Measurements from ENCODE around the gene KCMF1. TPM values are rescaled to one million over a fixed set of nuclear protein-coding genes. Genes with fewer than 3 reads are reported as not detected.

The KCMF1 gene
- total RNA-seq, 2 experiments from 2014 or later: 101 to 111 TPM

- H3K27me3 Mint-ChIP-seq: no peaks in the 10 kb centered on the region
- no peak overlapping the region for H3K4me3 Mint-ChIP-seq
- no peak for DNase-seq
- H3K36me3 Mint-ChIP-seq: peaks cover 19% of the 10 kb centered on the region
- peaks cover 56% of the 10 kb centered on the region for H3K4me1 Mint-ChIP-seq
- no peak overlapping the region for H3K27ac Mint-ChIP-seq
- no peaks in the 10 kb centered on the region for H3K9me3 Mint-ChIP-seq
Observed at GRCh38 chr2:85017411-85018048, 46.6 kb downstream of the KCMF1 start.

GRCh38 chr2:85018049-85018447, 47.1 kb downstream of the KCMF1 start:
- Mint-ChIP-seq H3K4me3 (no peak overlapping the region), H3K36me3 (peaks cover 20% of the 10 kb centered on the region), H3K4me1 (peaks cover 53% of the 10 kb centered on the region), H3K27me3 (no peaks in the 10 kb centered on the region), H3K9me3 (no peaks in the 10 kb centered on the region), H3K27ac (no peak overlapping the region)
- DNase-seq: no peak

- Mint-ChIP-seq H3K4me3 (no peak overlapping the region), H3K9me3 (no peaks in the 10 kb centered on the region), H3K27me3 (no peaks in the 10 kb centered on the region), H3K4me1 (peaks cover 45% of the 10 kb centered on the region), H3K27ac (peak overlapping the region; percentile 45), H3K36me3 (peaks cover 29% of the 10 kb centered on the region)
- DNase-seq: no peak
Observed at GRCh38 chr2:85019121-85019520, 48.2 kb downstream of the KCMF1 start.

- no peaks in the 10 kb centered on the region for H3K27me3 Mint-ChIP-seq
- no peak overlapping the region for H3K4me3 Mint-ChIP-seq
- peaks cover 38% of the 10 kb centered on the region for H3K36me3 Mint-ChIP-seq
- no peak for DNase-seq
- H3K4me1 Mint-ChIP-seq: peaks cover 31% of the 10 kb centered on the region
- no peaks in the 10 kb centered on the region for H3K9me3 Mint-ChIP-seq
- no peak overlapping the region for H3K27ac Mint-ChIP-seq
Observed at GRCh38 chr2:85022232-85022631, 51.3 kb downstream of the KCMF1 start.

GRCh38 chr2:85024372-85025047, 53.5 kb downstream of the KCMF1 start:
- Mint-ChIP-seq H3K4me1 (peaks cover 15% of the 10 kb centered on the region), H3K9me3 (no peaks in the 10 kb centered on the region), H3K4me3 (no peak overlapping the region), H3K27me3 (no peaks in the 10 kb centered on the region), H3K27ac (no peak overlapping the region), H3K36me3 (peaks cover 41% of the 10 kb centered on the region)
- DNase-seq: no peak

- peaks cover 42% of the 10 kb centered on the region for H3K36me3 Mint-ChIP-seq
- H3K27me3 Mint-ChIP-seq: no peaks in the 10 kb centered on the region
Observed at GRCh38 chr2:85032621-85033020, 61.7 kb downstream of the KCMF1 start.

GRCh38 chr2:85033388-85033787, 62.4 kb downstream of the KCMF1 start:
- DNase-seq: no peak
- Mint-ChIP-seq H3K4me1 (peaks cover 10% of the 10 kb centered on the region), H3K27ac (no peak overlapping the region), H3K9me3 (no peaks in the 10 kb centered on the region), H3K4me3 (no peak overlapping the region), H3K27me3 (no peaks in the 10 kb centered on the region), H3K36me3 (peaks cover 40% of the 10 kb centered on the region)

More at GRCh38 chr2:85032621-85033020, 61.7 kb downstream of the KCMF1 start:
- Mint-ChIP-seq H3K4me3 (no peak overlapping the region), H3K27ac (no peak overlapping the region), H3K9me3 (no peaks in the 10 kb centered on the region), H3K4me1 (peaks cover 10% of the 10 kb centered on the region)
- DNase-seq: no peak

GRCh38 chr2:85034158-85034557, 63.2 kb downstream of the KCMF1 start:
- no peaks in the 10 kb centered on the region for H3K27me3 Mint-ChIP-seq
- no peaks in the 10 kb centered on the region for H3K9me3 Mint-ChIP-seq
- no peak overlapping the region for H3K4me3 Mint-ChIP-seq
- H3K36me3 Mint-ChIP-seq: peaks cover 42% of the 10 kb centered on the region
- H3K4me1 Mint-ChIP-seq: peaks cover 10% of the 10 kb centered on the region
- no peak for DNase-seq
- H3K27ac Mint-ChIP-seq: no peak overlapping the region

- H3K9me3 Mint-ChIP-seq: no peaks in the 10 kb centered on the region
- H3K4me1 Mint-ChIP-seq: peaks cover 6% of the 10 kb centered on the region
- no peak for DNase-seq
- no peak overlapping the region for H3K4me3 Mint-ChIP-seq
- no peaks in the 10 kb centered on the region for H3K27me3 Mint-ChIP-seq
- H3K27ac Mint-ChIP-seq: no peak overlapping the region
- H3K36me3 Mint-ChIP-seq: peaks cover 29% of the 10 kb centered on the region
Observed at GRCh38 chr2:85037622-85038021, 66.7 kb downstream of the KCMF1 start.

GRCh38 chr2:85042330-85042729, 71.4 kb downstream of the KCMF1 start:
- Mint-ChIP-seq H3K27ac (peak overlapping the region; percentile 29), H3K36me3 (peaks cover 29% of the 10 kb centered on the region), H3K27me3 (no peaks in the 10 kb centered on the region), H3K9me3 (no peaks in the 10 kb centered on the region), H3K4me1 (peaks cover 9% of the 10 kb centered on the region), H3K4me3 (no peak overlapping the region)
- DNase-seq: no peak

GRCh38 chr2:85048534-85048933, 77.6 kb downstream of the KCMF1 start:
- no peaks in the 10 kb centered on the region for H3K27me3 Mint-ChIP-seq

GRCh38 chr2:85049236-85049635, 78.3 kb downstream of the KCMF1 start:
- peaks cover 9% of the 10 kb centered on the region for H3K4me1 Mint-ChIP-seq
- DNase-seq: no peak
- H3K36me3 Mint-ChIP-seq: peaks cover 25% of the 10 kb centered on the region
- H3K9me3 Mint-ChIP-seq: no peaks in the 10 kb centered on the region
- H3K27ac Mint-ChIP-seq: no peak overlapping the region
- H3K27me3 Mint-ChIP-seq: no peaks in the 10 kb centered on the region
- no peak overlapping the region for H3K4me3 Mint-ChIP-seq

More at GRCh38 chr2:85048534-85048933, 77.6 kb downstream of the KCMF1 start:
- no peak overlapping the region for H3K27ac Mint-ChIP-seq
- H3K36me3 Mint-ChIP-seq: peaks cover 25% of the 10 kb centered on the region
- H3K9me3 Mint-ChIP-seq: no peaks in the 10 kb centered on the region
- no peak overlapping the region for H3K4me3 Mint-ChIP-seq
- H3K4me1 Mint-ChIP-seq: peaks cover 9% of the 10 kb centered on the region
- DNase-seq: no peak

GRCh38 chr2:85053802-85054201, 82.8 kb downstream of the KCMF1 start:
- Mint-ChIP-seq H3K4me3 (no peak overlapping the region), H3K4me1 (peaks cover 17% of the 10 kb centered on the region), H3K36me3 (peaks cover 17% of the 10 kb centered on the region), H3K9me3 (no peaks in the 10 kb centered on the region), H3K27me3 (no peaks in the 10 kb centered on the region), H3K27ac (no peak overlapping the region)
- no peak for DNase-seq

GRCh38 chr2:85057226-85057962, 86.4 kb downstream of the KCMF1 start:
- Mint-ChIP-seq H3K4me1 (peaks cover 15% of the 10 kb centered on the region), H3K36me3 (peaks cover 4% of the 10 kb centered on the region), H3K9me3 (no peaks in the 10 kb centered on the region), H3K27me3 (no peaks in the 10 kb centered on the region), H3K4me3 (no peak overlapping the region), H3K27ac (no peak overlapping the region)
- no peak for DNase-seq

GRCh38 chr2:85061896-85062295, 90.9 kb downstream of the KCMF1 start:
- no peaks in the 10 kb centered on the region for H3K36me3 Mint-ChIP-seq
- H3K9me3 Mint-ChIP-seq: no peaks in the 10 kb centered on the region
- no peak overlapping the region for H3K4me3 Mint-ChIP-seq
- no peak for DNase-seq
- no peak overlapping the region for H3K27ac Mint-ChIP-seq
- peaks cover 11% of the 10 kb centered on the region for H3K27me3 Mint-ChIP-seq
- H3K4me1 Mint-ChIP-seq: peaks cover 10% of the 10 kb centered on the region

Data from activated naive CD8-positive, alpha-beta T cell treated with anti-CD3 and anti-CD28 coated beads for 36 hours (primary cell).